IMR-90 (cell line): Measurements from ENCODE around the gene GLYATL1.

ENCODE experiments used
- BHLHE40 ChIP-seq: fragments of 150-350 bp; IDR thresholded peaks from 2 replicates; pipeline ENCODE4 v1.6.1; 2016; ENCODE audit warnings: mild to moderate bottlenecking, low read depth, low read length
- CEBPB ChIP-seq: IDR thresholded peaks from 2 replicates; pipeline ENCODE4 v1.6.1; 2012; ENCODE audit warnings: low read depth, low read length, improper control_type of control experiment
- CTCF ChIP-seq: conservative IDR thresholded peaks from 2 replicates; pipeline ENCODE4 v1.5.1; 2012; ENCODE audit warnings: mild to moderate bottlenecking, low read depth, low read length, improper control_type of control experiment
- MAZ ChIP-seq: IDR thresholded peaks from 2 replicates; pipeline ENCODE4 v1.6.1; 2012; ENCODE audit warnings: low read depth, mild to moderate bottlenecking, low read length, improper control_type of control experiment, moderate library complexity, borderline replicate concordance
- POLR2A ChIP-seq: IDR thresholded peaks from 2 replicates; pipeline ENCODE4 v1.6.1; 2012; ENCODE audit warnings: mild to moderate bottlenecking, low read depth, low read length
- USF2 ChIP-seq: fragments of 150-350 bp; IDR thresholded peaks from 2 replicates; pipeline ENCODE4 v1.6.1; 2017; ENCODE audit warnings: mild to moderate bottlenecking, antibody characterized with exemption, low read length, low read depth

- TF ChIP-seq MAZ: no peak
- no peak for TF ChIP-seq CTCF
- no peak for TF ChIP-seq CEBPB
- no peak for TF ChIP-seq USF2
- no peak for TF ChIP-seq POLR2A
- no peak for TF ChIP-seq BHLHE40
Observed at GRCh38 chr11:58957922-58958321, 18.6 kb downstream of the GLYATL1 start.
